ENCODE data around the gene SKI. TPM values are rescaled to one million over a fixed set of nuclear protein-coding genes. Genes with fewer than 3 reads are reported as not detected.

SKI gene
- total RNA-seq, 2 donors from 2014 or later = 135 to 138 TPM

- peak; percentile 23 for ATAC-seq (ENCODE audit: insufficient number of reproducible peaks, low FRiP score, low read depth)
- peak; percentile 77 for DNase-seq (ENCODE audit: low spot score)
- H3K4me3 ChIP-seq = peak overlapping the region; percentile 84
- H3K27me3 ChIP-seq (replicated peaks; ENCODE audit: insufficient read depth) = no peaks in the 10 kb centered on the region
- no peaks in the 10 kb centered on the region for H3K36me3 ChIP-seq
- H3K9me3 ChIP-seq = no peaks in the 10 kb centered on the region
- peaks cover 41 to 47% of the 10 kb centered on the region in 2 donors for H3K4me1 ChIP-seq (ENCODE audit: control insufficient read depth in 1 of 2, low read depth in 2 of 2)
- TF ChIP-seq CTCF (IDR thresholded peaks at IDR 0.05) = no peak
- peak overlapping the region; percentile 88 to 89 for H3K27ac ChIP-seq
These were observed 3.6 kb downstream of the SKI start for GRCh38 chr1:2231532-2232254.

- DNase-seq (ENCODE audit: low spot score) (no peak), ATAC-seq (ENCODE audit: insufficient number of reproducible peaks, low FRiP score, low read depth) (no peak)
- Histone ChIP-seq H3K4me1 (ENCODE audit: control insufficient read depth in 1 of 2, low read depth in 2 of 2) (peaks cover 48 to 51% of the 10 kb centered on the region in 2 donors), H3K27me3 (replicated peaks; ENCODE audit: insufficient read depth) (no peaks in the 10 kb centered on the region), H3K4me3 (peak overlapping the region; percentile 84), H3K27ac (peak overlapping the region; percentile 88 to 89), H3K36me3 (no peaks in the 10 kb centered on the region), H3K9me3 (no peaks in the 10 kb centered on the region)
- TF ChIP-seq CTCF (IDR thresholded peaks at IDR 0.05) = no peak
These were observed 4.3 kb downstream of the SKI start for GRCh38 chr1:2232255-2232915.

- no peaks in the 10 kb centered on the region for H3K27me3 ChIP-seq (replicated peaks; ENCODE audit: insufficient read depth)
- ATAC-seq (ENCODE audit: insufficient number of reproducible peaks, low FRiP score, low read depth) (no peak), DNase-seq (ENCODE audit: low spot score) (no peak)
- peak overlapping the region; percentile 84 for H3K4me3 ChIP-seq
- peak overlapping the region; percentile 88 to 89 for H3K27ac ChIP-seq
- no peaks in the 10 kb centered on the region for H3K36me3 ChIP-seq
- no peak for TF ChIP-seq CTCF (IDR thresholded peaks at IDR 0.05)
- peaks cover 54 to 57% of the 10 kb centered on the region in 2 donors for H3K4me1 ChIP-seq (ENCODE audit: control insufficient read depth in 1 of 2, low read depth in 2 of 2)
- no peaks in the 10 kb centered on the region for H3K9me3 ChIP-seq
These were observed 4.9 kb downstream of the SKI start for GRCh38 chr1:2232916-2233438.

GRCh38 chr1:2233468-2233867 is 5.3 kb downstream of the SKI start:
- no peak for TF ChIP-seq CTCF (IDR thresholded peaks at IDR 0.05)
- Histone ChIP-seq H3K4me3 (peak overlapping the region; percentile 84), H3K27ac (peak overlapping the region; percentile 88 to 89), H3K36me3 (no peaks in the 10 kb centered on the region), H3K27me3 (replicated peaks; ENCODE audit: insufficient read depth) (no peaks in the 10 kb centered on the region), H3K4me1 (ENCODE audit: control insufficient read depth in 1 of 2, low read depth in 2 of 2) (peaks cover 59 to 62% of the 10 kb centered on the region in 2 donors), H3K9me3 (no peaks in the 10 kb centered on the region)
- DNase-seq (ENCODE audit: low spot score) = no peak
- no peak for ATAC-seq (ENCODE audit: insufficient number of reproducible peaks, low FRiP score, low read depth)

Measured in thoracic aorta (tissue), 2 donors.